K562 (cell line): ENCODE measurements around the gene GABRB3. TPM values are rescaled to one million over a fixed set of nuclear protein-coding genes. Genes with fewer than 3 reads are reported as not detected.

ENCODE experiments used
- CHD2 ChIP-seq: IDR thresholded peaks from 2 replicates; pipeline ENCODE4 v1.6.1; 2011; ENCODE audit warnings: low read depth, low read length
- CREM ChIP-seq: IDR thresholded peaks from 2 replicates; pipeline ENCODE4 v1.6.1; 2014; ENCODE audit warnings: antibody characterized with exemption, low read depth
- DIDO1 ChIP-seq: fragments of 450-650 bp; IDR thresholded peaks from 2 replicates; pipeline ENCODE4 v1.6.1; 2016; ENCODE audit warnings: low read depth, missing biosample characterization, missing genetic modification characterization
- ESRRA ChIP-seq: fragments of 450-650 bp; IDR thresholded peaks from 2 replicates; pipeline ENCODE4 v1.6.1; 2014; ENCODE audit warnings: low read depth, mild to moderate bottlenecking, moderate library complexity, borderline replicate concordance
- ETV6 ChIP-seq, 3 experiments: fragments of 150-350 bp in 1 of 3; sonication (generic) in 1 of 3; formaldehyde crosslinking in 1 of 3; IDR thresholded peaks; 2 replicates each; pipeline versions ENCODE4 v1.6.1 to v1.8.0; 2014 to 2022; ENCODE audit warnings: borderline replicate concordance in 2 of 3, low read depth in 2 of 3, antibody characterized with exemption in 1 of 3, low read length in 1 of 3, mild to moderate bottlenecking in 1 of 3, missing genetic modification reagents in 1 of 3
- GABPB1 ChIP-seq: sonication (generic); formaldehyde crosslinking; IDR thresholded peaks from 2 replicates; pipeline ENCODE4 v1.8.0; 2022; ENCODE audit warnings: mild to moderate bottlenecking, missing genetic modification reagents
- HDAC3 ChIP-seq: fragments of 450-650 bp; IDR thresholded peaks from 2 replicates; pipeline ENCODE4 v1.6.1; 2018; ENCODE audit warnings: borderline replicate concordance, mild to moderate bottlenecking, moderate library complexity; ENCODE audit not compliant: partially characterized antibody
- HLTF ChIP-seq: fragments of 450-650 bp; IDR thresholded peaks from 2 replicates; pipeline ENCODE4 v1.6.1; 2016
- HNRNPUL1 ChIP-seq: fragments of 200-400 bp; formaldehyde crosslinking; IDR thresholded peaks from 2 replicates; pipeline ENCODE4 v1.6.1; 2017; ENCODE audit warnings: low read length
- KDM1A ChIP-seq, 2 experiments: fragments of 450-650 bp; IDR thresholded peaks; 2 replicates each; pipeline ENCODE4 v1.6.1; 2016; ENCODE audit warnings: mild to moderate bottlenecking in 2 of 2
- MIER1 ChIP-seq: fragments of 450-650 bp; IDR thresholded peaks from 2 replicates; pipeline ENCODE4 v1.6.1; 2016; ENCODE audit warnings: antibody characterized with exemption, mild to moderate bottlenecking, low read depth
- NCOA4 ChIP-seq: fragments of 450-650 bp; IDR thresholded peaks from 2 replicates; pipeline ENCODE4 v1.6.1; 2018; ENCODE audit warnings: mild to moderate bottlenecking; ENCODE audit not compliant: partially characterized antibody
- PURB ChIP-seq: sonication (generic); formaldehyde crosslinking; IDR thresholded peaks from 2 replicates; pipeline ENCODE4 v1.9.0; 2021; ENCODE audit warnings: low read depth, mild to moderate bottlenecking, missing genetic modification reagents
- RNF2 ChIP-seq: sonication (generic); IDR thresholded peaks from 2 replicates; pipeline ENCODE4 v1.6.1; 2016
- SPI1 ChIP-seq: IDR thresholded peaks from 2 replicates; pipeline ENCODE4 v1.6.1; 2011; ENCODE audit warnings: low read depth, low read length, control low read depth, borderline replicate concordance
- STAT5B ChIP-seq: fragments of 250-450 bp; sonication (Bioruptor Pico); IDR thresholded peaks from 2 replicates; pipeline ENCODE4 v1.8.0; 2021; ENCODE audit warnings: mild to moderate bottlenecking, inconsistent platforms
- U2AF2 ChIP-seq: fragments of 200-400 bp; formaldehyde crosslinking; optimal IDR thresholded peaks from 2 replicates; pipeline ENCODE3; 2017; ENCODE audit warnings: low read depth, mild to moderate bottlenecking, low read length
- XRCC5 ChIP-seq: fragments of 200-400 bp; formaldehyde crosslinking; IDR thresholded peaks from 2 replicates; pipeline ENCODE4 v1.6.1; 2017; ENCODE audit warnings: low read depth, mild to moderate bottlenecking, low read length
- ZFP30 ChIP-seq: fragments of 250-450 bp; sonication (Bioruptor Pico); IDR thresholded peaks from 2 replicates; pipeline ENCODE4 v1.8.0; 2022; ENCODE audit warnings: moderate library complexity, mild to moderate bottlenecking, inconsistent platforms, borderline replicate concordance
- ZKSCAN8 ChIP-seq: fragments of 200-800 bp; sonication (Bioruptor generic); IDR thresholded peaks from 2 replicates; pipeline ENCODE4 v1.6.1; 2016; ENCODE audit warnings: missing genetic modification characterization, missing compliant biosample characterization
- ZNF354B ChIP-seq: fragments of 250-450 bp; sonication (Bioruptor Pico); IDR thresholded peaks from 2 replicates; pipeline ENCODE4 v1.4.0; 2020
- ZNF699 ChIP-seq: fragments of 250-450 bp; sonication (Bioruptor Pico); IDR thresholded peaks from 2 replicates; pipeline ENCODE4 v1.8.0; 2021; ENCODE audit warnings: mild to moderate bottlenecking, moderate library complexity; ENCODE audit not compliant: insufficient replicate concordance
- polyA plus RNA-seq, 8 experiments: library from polyadenylated mRNA; depleted of rRNA in 4 of 8; stranded (reverse) in 5 of 8; unstranded in 3 of 8; fragments of >200 nt; fragmentation: Nextera tagmentation in 2 of 8; fragmentation: Illumina TruSeq in 1 of 8; extraction: Ambion mirVana in 2 of 8; extraction: Trizol in 1 of 8; gene quantifications; 2 replicates each; pipeline versions ENCODE4 v1.2.1 to v1.2.3, GENCODE V29; 2011 to 2014; ENCODE audit warnings: inconsistent platforms in 1 of 8, missing spikeins in 1 of 8
- total RNA-seq, 7 experiments: library from RNA; depleted of rRNA in 6 of 7; stranded (reverse); fragments of >200 nt in 6 of 7; fragmentation: Illumina TruSeq in 2 of 7; extraction: Trizol in 2 of 7; gene quantifications; 2 replicates each; pipeline versions ENCODE4 v1.2.1 to v1.2.3, GENCODE V29; 2011 to 2021; ENCODE audit warnings: low replicate concordance in 1 of 7
- TF ChIP-seq, protein P1 (sequence below), 2 experiments: IDR thresholded peaks; 2 replicates each; pipeline ENCODE4 v1.6.1; 2011; ENCODE audit warnings: borderline replicate concordance in 1 of 2, control low read depth in 1 of 2, low read depth in 1 of 2, low read length in 1 of 2, mild to moderate bottlenecking in 1 of 2, mixed read lengths in 1 of 2, moderate library complexity in 1 of 2; ENCODE audit not compliant: insufficient read depth in 1 of 2, insufficient read length in 1 of 2, poor library complexity in 1 of 2, severe bottlenecking in 1 of 2; ENCODE audit errors: extremely low read depth in 1 of 2
- TF ChIP-seq, protein P2 (sequence below), 2 experiments: fragments of 450-650 bp; IDR thresholded peaks; 2 replicates each; pipeline ENCODE4 v1.6.1; 2018; ENCODE audit warnings: mild to moderate bottlenecking in 2 of 2, low read depth in 1 of 2; ENCODE audit not compliant: partially characterized antibody in 2 of 2

Gene GABRB3
- total and polyA plus RNA-seq, 9 of the 15 experiments (the other 6 are each of a cell fraction or from before 2014, with no cell fraction given): 0.09 to 1.4 (median 0.49) TPM

DNA sequence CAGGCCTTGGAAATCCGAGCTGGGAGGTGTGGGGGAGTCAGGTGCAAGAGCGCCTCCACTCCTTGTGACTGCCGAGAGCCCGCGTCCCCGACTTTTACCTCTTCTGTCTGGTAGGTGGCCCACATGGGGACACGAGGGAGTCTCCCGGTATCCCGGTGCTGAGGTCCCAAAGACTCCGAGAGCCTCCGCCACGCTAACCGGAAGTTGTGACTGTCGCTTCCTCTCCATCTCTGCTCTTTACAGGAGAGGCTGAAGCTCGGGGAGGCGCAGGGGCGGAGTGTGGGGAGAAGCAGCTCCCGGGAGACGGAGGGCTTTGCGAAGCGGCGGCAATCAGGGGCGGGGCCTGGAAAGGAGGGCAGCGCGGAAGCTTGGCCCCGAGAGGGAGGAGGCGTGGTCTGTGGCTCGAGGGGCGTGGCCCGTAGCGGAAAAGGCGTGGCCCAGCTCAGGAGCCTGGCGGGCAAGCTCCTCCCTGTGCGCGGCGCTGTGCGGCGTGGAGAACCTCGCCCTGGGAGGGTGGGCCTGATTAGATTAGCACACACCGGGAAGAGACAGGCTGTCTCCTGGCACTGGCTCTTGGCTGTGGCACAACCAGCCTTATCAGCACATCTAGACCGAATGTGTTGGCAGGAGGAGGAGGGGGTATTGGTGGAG is 143.9 kb downstream of the GABRB3 start (continued):
- TF ChIP-seq HNRNPUL1 (no peak), HDAC3 (no peak), NCOA4 (no peak), HLTF (no peak), CREM (peak; percentile 34; the same call in 1 of the 2 replicates), CHD2 (no peak), ZNF354B (CRISPR knock-in tag) (no peak), PURB (CRISPR knock-in tag) (no peak), ESRRA (no peak), ZKSCAN8 (CRISPR knock-in tag) (0 out of 2 replicates have a peak, but pooled peaks have one; percentile 37), ZNF699 (no peak), ETV6 (IDR thresholded peaks at IDR 0.05; ENCODE audit: borderline replicate concordance in 1 of 2, low read depth in 2 of 2, low read length in 1 of 2) (no peak; a peak in 1 of 4 replicates), ETV6 (CRISPR knock-in tag; IDR thresholded peaks at IDR 0.05; ENCODE audit: borderline replicate concordance) (no peak), XRCC5 (no peak), MIER1 (no peak), RNF2 (peak; percentile 15; the same call in 1 of the 2 replicates), GABPB1 (CRISPR knock-in tag) (peak; percentile 31; the same call in 1 of the 2 replicates), DIDO1 (no peak), U2AF2 (no peak), STAT5B (no peak), KDM1A (IDR thresholded peaks at IDR 0.05) (no peak), SPI1 (no peak), ZFP30 (CRISPR knock-in tag) (no peak)
- TF ChIP-seq, protein P1, sequence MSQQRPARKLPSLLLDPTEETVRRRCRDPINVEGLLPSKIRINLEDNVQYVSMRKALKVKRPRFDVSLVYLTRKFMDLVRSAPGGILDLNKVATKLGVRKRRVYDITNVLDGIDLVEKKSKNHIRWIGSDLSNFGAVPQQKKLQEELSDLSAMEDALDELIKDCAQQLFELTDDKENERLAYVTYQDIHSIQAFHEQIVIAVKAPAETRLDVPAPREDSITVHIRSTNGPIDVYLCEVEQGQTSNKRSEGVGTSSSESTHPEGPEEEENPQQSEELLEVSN (IDR thresholded peaks at IDR 0.05; ENCODE audit: borderline replicate concordance in 1 of 2, extremely low read depth in 1 of 2, insufficient read depth in 1 of 2, insufficient read length in 1 of 2, low read depth in 1 of 2, low read length in 1 of 2, poor library complexity in 1 of 2, severe bottlenecking in 1 of 2): peak in 1 of 2 experiments; percentile 39
- TF ChIP-seq, protein P2, sequence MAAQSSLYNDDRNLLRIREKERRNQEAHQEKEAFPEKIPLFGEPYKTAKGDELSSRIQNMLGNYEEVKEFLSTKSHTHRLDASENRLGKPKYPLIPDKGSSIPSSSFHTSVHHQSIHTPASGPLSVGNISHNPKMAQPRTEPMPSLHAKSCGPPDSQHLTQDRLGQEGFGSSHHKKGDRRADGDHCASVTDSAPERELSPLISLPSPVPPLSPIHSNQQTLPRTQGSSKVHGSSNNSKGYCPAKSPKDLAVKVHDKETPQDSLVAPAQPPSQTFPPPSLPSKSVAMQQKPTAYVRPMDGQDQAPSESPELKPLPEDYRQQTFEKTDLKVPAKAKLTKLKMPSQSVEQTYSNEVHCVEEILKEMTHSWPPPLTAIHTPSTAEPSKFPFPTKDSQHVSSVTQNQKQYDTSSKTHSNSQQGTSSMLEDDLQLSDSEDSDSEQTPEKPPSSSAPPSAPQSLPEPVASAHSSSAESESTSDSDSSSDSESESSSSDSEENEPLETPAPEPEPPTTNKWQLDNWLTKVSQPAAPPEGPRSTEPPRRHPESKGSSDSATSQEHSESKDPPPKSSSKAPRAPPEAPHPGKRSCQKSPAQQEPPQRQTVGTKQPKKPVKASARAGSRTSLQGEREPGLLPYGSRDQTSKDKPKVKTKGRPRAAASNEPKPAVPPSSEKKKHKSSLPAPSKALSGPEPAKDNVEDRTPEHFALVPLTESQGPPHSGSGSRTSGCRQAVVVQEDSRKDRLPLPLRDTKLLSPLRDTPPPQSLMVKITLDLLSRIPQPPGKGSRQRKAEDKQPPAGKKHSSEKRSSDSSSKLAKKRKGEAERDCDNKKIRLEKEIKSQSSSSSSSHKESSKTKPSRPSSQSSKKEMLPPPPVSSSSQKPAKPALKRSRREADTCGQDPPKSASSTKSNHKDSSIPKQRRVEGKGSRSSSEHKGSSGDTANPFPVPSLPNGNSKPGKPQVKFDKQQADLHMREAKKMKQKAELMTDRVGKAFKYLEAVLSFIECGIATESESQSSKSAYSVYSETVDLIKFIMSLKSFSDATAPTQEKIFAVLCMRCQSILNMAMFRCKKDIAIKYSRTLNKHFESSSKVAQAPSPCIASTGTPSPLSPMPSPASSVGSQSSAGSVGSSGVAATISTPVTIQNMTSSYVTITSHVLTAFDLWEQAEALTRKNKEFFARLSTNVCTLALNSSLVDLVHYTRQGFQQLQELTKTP (IDR thresholded peaks at IDR 0.05; ENCODE audit: low read depth in 1 of 2, partially characterized antibody in 2 of 2): no peak
